Measurements from ENCODE around the gene LDB2. TPM values are rescaled to one million over a fixed set of nuclear protein-coding genes. Genes with fewer than 3 reads are reported as not detected.

The LDB2 gene
- total RNA-seq: 108 TPM

DNA sequence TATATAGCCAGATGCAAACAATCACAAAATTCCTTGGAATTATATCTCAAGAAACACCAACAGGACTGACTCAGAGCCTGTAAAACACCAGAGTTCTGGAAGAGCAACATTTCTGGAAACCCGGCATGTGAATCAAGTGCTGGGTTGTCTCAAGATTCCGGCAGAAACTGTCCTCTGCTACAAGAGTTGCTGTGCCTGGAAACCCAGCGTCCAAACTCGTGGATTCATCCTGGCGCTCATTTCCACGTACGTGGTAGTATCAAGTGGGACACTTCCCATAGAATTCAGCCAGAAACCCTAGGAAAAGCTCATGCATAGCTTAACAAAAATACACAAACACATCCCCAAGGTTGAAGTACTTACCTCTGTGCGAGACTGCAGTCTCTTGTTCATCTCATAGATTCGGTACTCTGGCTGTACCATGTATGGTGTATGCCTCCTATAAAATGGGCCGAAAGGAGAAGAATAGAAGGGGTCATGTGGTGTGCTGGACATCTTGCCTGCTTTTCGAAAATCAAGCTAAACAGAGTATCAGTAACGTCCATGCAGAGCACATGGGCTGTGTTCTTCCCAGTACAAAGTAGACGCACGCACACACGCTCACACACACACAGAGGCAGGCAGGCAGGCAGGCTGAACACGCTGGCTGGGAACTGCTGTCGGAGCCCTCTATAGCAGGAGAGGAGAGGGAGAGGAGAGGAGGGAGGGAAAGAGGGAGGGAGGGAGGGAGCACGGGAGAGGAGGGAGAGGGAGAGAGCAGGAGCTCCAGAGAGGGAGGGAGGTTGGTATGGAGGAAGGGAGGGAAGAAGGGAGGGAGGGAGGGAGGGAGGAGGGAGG is at the start of gene LDB2:
TSS of gene LDB2 (minus strand) at position 655 of the 837 bp plus-strand sequence.

All from camera-type eye (tissue), 1 donor.